Esophagus squamous epithelium (tissue), 5 donors: Measurements from ENCODE around the gene STX12. TPM values are rescaled to one million over a fixed set of nuclear protein-coding genes. Genes with fewer than 3 reads are reported as not detected.
"Not testable (repeated sequence)": the region's sequence is repeated elsewhere in the genome, so short reads cannot be mapped to it uniquely, and the experiment has no call there.

Source experiments
- DNase-seq: peaks from one replicate; lab custom pipeline; 2025; lab: John Stamatoyannopoulos, UW
- H3K27ac ChIP-seq, 4 donors: fragments of 200-600 bp; sonication (generic); one replicate each; pipeline ENCODE4 v1.5.1; 2016 to 2019; ENCODE audit warnings: mild to moderate bottlenecking in 1 of 4
- H3K27me3 ChIP-seq, 4 donors: fragments of 200-600 bp; sonication (generic); 1 replicate in 3 of 4; 2 replicates in 1 of 4; pipeline versions ENCODE4 v1.5.1 to v1.6.0; 2017 to 2021; ENCODE audit warnings: antibody characterized with exemption in 1 of 4
- H3K36me3 ChIP-seq, 3 donors: fragments of 200-600 bp; sonication (generic); one replicate each; pipeline ENCODE4 v1.5.1; 2016 to 2019
- H3K4me1 ChIP-seq, 3 donors: fragments of 200-600 bp; sonication (generic); one replicate each; pipeline ENCODE4 v1.5.1; 2017 to 2019
- H3K4me3 ChIP-seq, 4 donors: fragments of 200-600 bp; sonication (generic); 1 replicate in 3 of 4; 2 replicates in 1 of 4; pipeline ENCODE4 v1.5.1; 2016 to 2019; ENCODE audit warnings: mild to moderate bottlenecking in 2 of 4, moderate library complexity in 1 of 4
- H3K9me3 ChIP-seq, 3 donors: fragments of 200-600 bp; sonication (generic); one replicate each; pipeline ENCODE4 v1.5.1; 2016 to 2019
- POLR2A ChIP-seq, 4 donors: fragments of 450-650 bp; IDR thresholded peaks; one replicate each; pipeline ENCODE4 v1.6.1; 2017; ENCODE audit warnings: antibody characterized with exemption in 4 of 4, mild to moderate bottlenecking in 4 of 4, moderate library complexity in 3 of 4
- WGBS, 2 donors: methylation state at CpG; one replicate each; pipeline ENCODE4 v1.1.5; 2018; 5-methylcytosine and 5-hydroxymethylcytosine counted together
- intact Hi-C: fragments of 100-400 bp; cut with DNase I; formaldehyde crosslinking; loops from one replicate; pipeline ENCODE4 v1.15.0; 2022
- total RNA-seq, 4 donors: library from RNA; depleted of rRNA; stranded (reverse); fragments of >200 nt; gene quantifications; one replicate each; pipeline ENCODE4 v1.1.0, GENCODE V29; 2016
- TF ChIP-seq, protein P1 (sequence below), 6 experiments: fragments of 450-650 bp in 4 of 6; fragments of 200-600 bp in 2 of 6; sonication (generic) in 2 of 6; IDR thresholded peaks; one replicate each; pipeline ENCODE4 v1.5.1; 2016 to 2019; ENCODE audit warnings: antibody characterized with exemption in 6 of 6, mild to moderate bottlenecking in 4 of 6, moderate library complexity in 4 of 6
- donor health status: DM: yes; HTN: yes; CAD: no.

The STX12 gene
- total RNA-seq, 4 donors from 2014 or later: 52.6 to 64.4 (median 56.8) TPM

DNA sequence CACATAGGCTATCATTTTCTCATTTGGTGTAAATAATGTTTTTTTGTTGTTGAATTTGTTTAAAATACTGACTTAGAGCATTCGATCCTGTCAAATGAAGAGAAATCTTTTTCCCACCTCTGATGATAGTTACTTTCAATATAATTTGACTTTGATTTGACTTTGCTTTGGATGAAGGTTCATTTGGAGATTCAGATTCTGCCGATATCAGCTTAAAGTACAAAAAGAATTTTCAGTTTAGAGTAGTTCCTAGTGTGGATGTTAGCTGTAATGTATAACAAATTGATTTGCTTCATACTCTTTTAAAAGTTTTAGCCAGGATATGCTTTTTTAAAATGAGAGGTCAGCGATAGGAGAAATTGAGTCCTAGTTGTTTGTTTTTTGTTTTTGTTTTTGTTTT, 9.9 kb downstream of the STX12 start:
- 83 to 92% methylated on average over 3 of the region's 3 CpGs for WGBS, 2 donors

GRCh38 chr1:27784700-27785099, 11.7 kb downstream of the STX12 start:
- no peaks in the 10 kb centered on the region for H3K9me3 ChIP-seq
- no peak for DNase-seq
- intact Hi-C loops: no loop called here
- H3K27me3 ChIP-seq: no peaks in the 10 kb centered on the region
- peaks cover 31 to 86% (median 43%) of the 10 kb centered on the region in 3 donors for H3K4me1 ChIP-seq
- H3K4me3 ChIP-seq: no peak overlapping the region
- no peak for TF ChIP-seq POLR2A (IDR thresholded peaks at IDR 0.05)
- TF ChIP-seq, protein P1, sequence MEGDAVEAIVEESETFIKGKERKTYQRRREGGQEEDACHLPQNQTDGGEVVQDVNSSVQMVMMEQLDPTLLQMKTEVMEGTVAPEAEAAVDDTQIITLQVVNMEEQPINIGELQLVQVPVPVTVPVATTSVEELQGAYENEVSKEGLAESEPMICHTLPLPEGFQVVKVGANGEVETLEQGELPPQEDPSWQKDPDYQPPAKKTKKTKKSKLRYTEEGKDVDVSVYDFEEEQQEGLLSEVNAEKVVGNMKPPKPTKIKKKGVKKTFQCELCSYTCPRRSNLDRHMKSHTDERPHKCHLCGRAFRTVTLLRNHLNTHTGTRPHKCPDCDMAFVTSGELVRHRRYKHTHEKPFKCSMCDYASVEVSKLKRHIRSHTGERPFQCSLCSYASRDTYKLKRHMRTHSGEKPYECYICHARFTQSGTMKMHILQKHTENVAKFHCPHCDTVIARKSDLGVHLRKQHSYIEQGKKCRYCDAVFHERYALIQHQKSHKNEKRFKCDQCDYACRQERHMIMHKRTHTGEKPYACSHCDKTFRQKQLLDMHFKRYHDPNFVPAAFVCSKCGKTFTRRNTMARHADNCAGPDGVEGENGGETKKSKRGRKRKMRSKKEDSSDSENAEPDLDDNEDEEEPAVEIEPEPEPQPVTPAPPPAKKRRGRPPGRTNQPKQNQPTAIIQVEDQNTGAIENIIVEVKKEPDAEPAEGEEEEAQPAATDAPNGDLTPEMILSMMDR (IDR thresholded peaks at IDR 0.05): no peak
- H3K27ac ChIP-seq: peak overlapping the region in 3 of 4 donors; percentile 28 to 82 (median 81)
- peaks cover 0 to 15% (median 0%) of the 10 kb centered on the region in 3 donors for H3K36me3 ChIP-seq
- 84 to 96% methylated on average over 1 of the region's 1 CpG for WGBS, 2 donors

More for the DNA sequence above, 9.9 kb downstream of the STX12 start:
- no peaks in the 10 kb centered on the region for H3K9me3 ChIP-seq
- no peak for TF ChIP-seq POLR2A (IDR thresholded peaks at IDR 0.05)
- TF ChIP-seq, protein P1 (IDR thresholded peaks at IDR 0.05): no peak
- H3K36me3 ChIP-seq: peaks cover 0 to 15% (median 0%) of the 10 kb centered on the region in 3 donors
- H3K27ac ChIP-seq: peak overlapping the region; percentile 13 to 82 (median 50)
- no peak for DNase-seq
- intact Hi-C loops: no loop called here
- no peaks in the 10 kb centered on the region for H3K27me3 ChIP-seq
- H3K4me1 ChIP-seq: peaks cover 22 to 86% (median 27%) of the 10 kb centered on the region in 3 donors
- H3K4me3 ChIP-seq: no peak overlapping the region

- H3K4me1 ChIP-seq: peaks cover 31 to 92% (median 46%) of the 10 kb centered on the region in 3 donors
- H3K27ac ChIP-seq: peak overlapping the region; percentile 69 to 82 (median 76)
- no peaks in the 10 kb centered on the region for H3K9me3 ChIP-seq
- TF ChIP-seq POLR2A (IDR thresholded peaks at IDR 0.05): no peak
- TF ChIP-seq, protein P1 (IDR thresholded peaks at IDR 0.05): no peak
- no peak overlapping the region for H3K4me3 ChIP-seq
- DNase-seq: no peak
- peaks cover 8 to 19% (median 9%) of the 10 kb centered on the region in 3 donors for H3K36me3 ChIP-seq
- no peaks in the 10 kb centered on the region for H3K27me3 ChIP-seq
- intact Hi-C loops: no loop called here
Measured at GRCh38 chr1:27785781-27786455, 12.9 kb downstream of the STX12 start.

GRCh38 chr1:27787895-27788294, 14.9 kb downstream of the STX12 start:
- peak overlapping the region; percentile 62 to 82 (median 72) for H3K27ac ChIP-seq
- intact Hi-C loops: no loop called here
- no peak for DNase-seq
- H3K27me3 ChIP-seq: no peaks in the 10 kb centered on the region
- H3K9me3 ChIP-seq: no peaks in the 10 kb centered on the region
- TF ChIP-seq, protein P1 (IDR thresholded peaks at IDR 0.05): no peak
- no peak for TF ChIP-seq POLR2A (IDR thresholded peaks at IDR 0.05)
- H3K36me3 ChIP-seq: peaks cover 11 to 32% (median 18%) of the 10 kb centered on the region in 3 donors
- H3K4me3 ChIP-seq: no peak overlapping the region
- peaks cover 31 to 80% (median 45%) of the 10 kb centered on the region in 3 donors for H3K4me1 ChIP-seq

DNA sequence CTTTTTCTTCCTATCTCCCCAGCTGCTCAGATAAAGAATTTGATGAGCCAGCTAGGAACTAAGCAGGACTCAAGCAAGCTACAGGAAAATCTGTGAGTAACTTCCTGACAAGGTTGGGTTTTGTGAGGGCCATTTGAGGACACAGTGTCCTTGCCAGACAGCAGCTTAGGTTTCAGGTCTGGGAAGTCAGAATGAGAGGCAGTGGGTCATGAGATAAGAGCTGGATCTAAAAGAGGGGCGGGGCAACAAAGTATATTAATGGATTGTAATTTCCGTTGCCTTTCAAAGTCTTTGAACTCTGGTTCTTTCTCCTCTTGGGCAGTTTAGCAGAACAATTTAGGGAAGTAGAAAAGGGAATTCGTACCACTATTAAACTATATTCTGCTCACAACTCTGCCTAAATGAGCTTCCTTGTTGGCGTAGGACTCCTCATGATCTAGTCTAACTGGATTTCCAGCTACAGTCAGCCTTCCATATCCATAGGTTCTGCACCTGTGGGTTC, 16.6 kb downstream of the STX12 start:
- Histone ChIP-seq H3K9me3 (no peaks in the 10 kb centered on the region), H3K27me3 (no peaks in the 10 kb centered on the region), H3K4me3 (no peak overlapping the region), H3K27ac (peak overlapping the region; percentile 63 to 82 (median 78)), H3K36me3 (peaks cover 11 to 49% (median 30%) of the 10 kb centered on the region in 3 donors), H3K4me1 (peaks cover 24 to 63% (median 35%) of the 10 kb centered on the region in 3 donors)
- no peak for DNase-seq
- intact Hi-C loops: no loop called here
- no peak for TF ChIP-seq POLR2A (IDR thresholded peaks at IDR 0.05)
- TF ChIP-seq, protein P1 (IDR thresholded peaks at IDR 0.05): no peak
- 63 to 75% methylated on average over 4 of the region's 4 CpGs for WGBS, 2 donors

GRCh38 chr1:27790270-27790669, 17.3 kb downstream of the STX12 start:
- peaks cover 11 to 56% (median 30%) of the 10 kb centered on the region in 3 donors for H3K36me3 ChIP-seq
- DNase-seq, H3K27me3 ChIP-seq, H3K9me3 ChIP-seq, H3K4me3 ChIP-seq, intact Hi-C loops: not testable (repeated sequence)
- WGBS, 2 donors: 96% methylated on average over 3 of the region's 3 CpGs; no CpG with 5 or more reads in 1 of the 2 donors
- H3K27ac ChIP-seq: peak overlapping the region; percentile 63 to 82 (median 78)
- peaks cover 24 to 56% (median 35%) of the 10 kb centered on the region in 3 donors for H3K4me1 ChIP-seq
